ENCODE data around the gene FCHSD2.
"Not testable (repeated sequence)": the region's sequence is repeated elsewhere in the genome, so short reads cannot be mapped to it uniquely, and the experiment has no call there.

FCHSD2 gene

GRCh38 chr11:73116636-73117035 lies 25.5 kb downstream of the FCHSD2 start:
- DNase-seq = no peak

DNA sequence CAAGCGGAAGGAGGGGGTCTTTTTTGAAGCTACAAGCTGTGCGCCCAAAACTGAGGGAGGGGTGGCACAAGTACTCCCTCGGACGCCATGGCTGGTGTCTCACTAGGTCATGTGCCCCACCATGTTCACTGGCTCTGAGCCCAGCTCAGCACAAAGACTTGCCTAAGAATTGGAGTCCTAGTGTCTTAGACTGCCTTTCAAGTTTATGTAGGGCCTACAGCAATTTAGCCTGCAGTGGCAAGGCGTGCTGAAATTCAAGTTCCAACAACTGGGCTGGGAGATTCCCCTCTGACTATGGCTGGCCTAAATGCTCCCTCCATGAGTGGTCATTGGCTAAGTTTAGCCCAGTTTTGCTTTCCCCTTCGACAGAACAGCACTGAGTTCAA lies 27.3 kb downstream of the FCHSD2 start:
- no peak for DNase-seq

GRCh38 chr11:73114110-73114834 lies 27.8 kb downstream of the FCHSD2 start:
- no peak for DNase-seq

DNA sequence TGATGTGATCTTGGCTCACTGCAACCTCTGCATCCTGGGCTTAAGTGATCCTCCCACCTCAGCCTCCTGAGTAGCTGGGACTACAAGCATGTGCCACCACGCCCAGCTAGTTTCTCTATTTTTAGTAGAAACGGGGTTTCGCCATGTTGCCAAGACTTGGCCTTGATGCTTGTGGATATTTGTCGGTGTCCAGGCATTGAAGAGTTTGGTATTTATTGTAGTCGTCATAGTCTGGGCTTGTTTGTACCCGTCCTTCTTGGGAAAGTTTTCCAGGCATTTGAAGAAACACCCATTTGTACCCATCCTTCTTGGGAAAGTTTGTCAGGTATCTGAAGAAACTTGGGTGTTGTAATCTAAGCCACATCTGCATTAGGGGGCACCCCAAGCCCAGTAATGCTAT lies 28.7 kb downstream of the FCHSD2 start:
- no peak for DNase-seq

GRCh38 chr11:73107597-73107996 lies 34.5 kb downstream of the FCHSD2 start:
- DNase-seq = no peak

DNA sequence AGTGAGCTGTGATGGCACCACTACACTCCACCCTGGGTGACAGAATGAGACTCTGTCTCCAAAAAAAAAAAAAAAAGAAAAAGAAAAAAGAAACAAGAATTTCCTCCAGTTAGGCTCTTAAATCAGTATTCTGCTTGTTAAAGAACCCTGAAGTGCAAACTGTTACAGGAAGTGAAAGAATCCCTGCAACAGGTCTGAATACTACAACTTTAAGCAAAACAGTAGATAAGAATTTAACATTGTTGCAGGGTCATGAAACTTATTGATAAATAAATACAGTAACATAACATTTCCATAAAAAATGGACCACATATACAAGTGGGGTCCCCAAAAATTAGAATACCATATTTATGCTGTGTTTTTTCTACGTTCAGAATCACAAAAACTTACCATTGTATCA lies 35.8 kb downstream of the FCHSD2 start:
- no peak for DNase-seq

DNA sequence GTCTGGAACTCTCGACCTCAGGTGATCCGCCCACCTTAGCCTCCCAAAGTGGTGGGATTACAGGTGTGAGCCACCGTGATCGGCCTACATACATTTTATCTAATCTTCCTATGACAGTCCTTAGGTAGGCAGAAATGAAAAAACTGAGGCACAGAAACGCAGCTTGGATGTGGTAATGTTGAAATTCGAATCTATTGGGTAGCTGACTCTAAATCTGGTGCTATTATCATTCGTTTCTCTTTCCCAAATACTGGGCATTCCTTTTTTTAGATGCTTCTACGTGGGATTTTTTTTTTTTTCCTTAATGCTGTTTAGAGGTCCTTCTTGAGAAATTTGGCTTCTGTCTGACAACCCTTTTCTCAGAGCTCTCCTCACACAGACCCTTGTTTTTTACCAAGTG lies 41.5 kb downstream of the FCHSD2 start:
- DNase-seq = no peak

- no peak for DNase-seq
These were observed 42.4 kb downstream of the FCHSD2 start for GRCh38 chr11:73099512-73100266.

GRCh38 chr11:73095613-73096012 lies 46.5 kb downstream of the FCHSD2 start:
- no peak for DNase-seq

DNA sequence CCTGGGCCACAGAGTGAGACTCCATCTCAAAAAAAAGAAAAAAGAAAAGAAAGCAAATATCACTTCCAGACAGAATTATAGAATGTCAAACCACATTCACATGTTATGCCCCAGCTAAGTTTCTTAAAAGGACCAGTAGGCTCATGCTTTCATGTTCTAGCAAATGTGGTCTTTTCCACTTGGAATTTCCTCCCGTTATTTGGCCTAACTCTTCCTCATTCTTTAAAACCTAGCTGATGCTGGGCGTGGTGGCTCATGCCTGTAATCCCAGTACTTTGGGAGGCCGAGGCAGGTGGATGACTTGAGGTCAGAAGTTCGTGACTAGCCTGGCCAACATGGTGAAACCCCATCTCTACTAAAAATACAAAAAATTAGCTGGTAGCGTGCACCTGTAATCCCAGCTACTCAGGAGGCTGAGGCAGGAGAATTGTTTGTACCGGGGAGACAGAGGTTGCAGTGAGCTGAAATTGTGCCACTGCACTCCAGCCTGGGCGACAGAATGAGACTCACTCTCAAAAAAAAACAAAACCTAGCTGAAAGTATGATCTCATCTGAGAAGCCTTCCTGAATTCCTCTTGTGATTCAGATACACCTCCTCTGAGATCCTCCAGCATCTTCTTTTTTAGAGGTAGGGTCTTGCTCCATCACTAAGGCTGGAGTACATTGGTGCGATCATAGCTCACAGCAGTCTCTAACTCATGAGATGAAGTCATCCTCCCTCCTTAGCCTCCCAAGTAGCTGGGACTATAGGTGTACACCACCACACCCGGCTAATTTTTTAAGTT lies 50.4 kb downstream of the FCHSD2 start:
- DNase-seq = no peak

- no peak for DNase-seq
These were observed 54.4 kb downstream of the FCHSD2 start for GRCh38 chr11:73087730-73088129.

GRCh38 chr11:73085189-73085875 lies 56.8 kb downstream of the FCHSD2 start:
- no peak for DNase-seq

DNA sequence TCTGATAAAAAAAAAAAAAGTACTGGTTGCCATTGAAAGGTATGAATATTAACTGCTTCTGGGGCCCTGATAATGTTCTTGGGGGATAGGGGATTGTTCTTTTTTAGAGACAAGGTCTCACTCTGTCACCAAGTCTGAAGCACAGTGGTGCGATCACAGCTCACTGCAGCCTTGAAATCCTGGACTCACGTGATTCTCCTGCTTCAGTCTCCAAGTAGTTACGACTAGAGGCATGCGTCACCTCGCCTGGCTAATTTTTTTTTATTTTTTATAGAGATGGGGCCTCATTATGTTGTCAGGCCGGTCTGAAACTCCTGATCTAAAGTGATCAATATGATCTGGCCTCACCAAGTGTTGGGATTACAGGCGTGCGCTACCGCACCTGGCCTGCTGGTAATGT lies 63.5 kb downstream of the FCHSD2 start:
- DNase-seq = no peak

DNA sequence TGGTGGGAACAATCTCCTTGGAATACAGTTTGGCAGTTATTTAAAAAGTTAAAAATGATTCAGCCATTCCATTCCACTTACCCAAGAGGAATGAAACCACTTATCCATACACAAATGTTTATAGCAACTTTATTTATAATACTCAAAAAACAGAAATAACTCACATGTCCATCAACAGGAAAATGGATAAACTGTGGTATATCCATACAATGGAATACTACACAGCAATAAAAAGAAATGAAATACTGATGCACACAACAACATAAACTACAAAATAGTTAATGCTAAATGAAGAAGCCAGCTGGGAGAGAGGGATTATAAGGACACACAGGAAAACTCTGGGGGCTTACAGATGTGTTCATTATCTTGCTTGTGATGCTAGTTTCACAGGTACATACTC lies 64.7 kb downstream of the FCHSD2 start:
- no peak for DNase-seq

- DNase-seq = no peak
These were observed 67.8 kb downstream of the FCHSD2 start for GRCh38 chr11:73074319-73074718.

DNA sequence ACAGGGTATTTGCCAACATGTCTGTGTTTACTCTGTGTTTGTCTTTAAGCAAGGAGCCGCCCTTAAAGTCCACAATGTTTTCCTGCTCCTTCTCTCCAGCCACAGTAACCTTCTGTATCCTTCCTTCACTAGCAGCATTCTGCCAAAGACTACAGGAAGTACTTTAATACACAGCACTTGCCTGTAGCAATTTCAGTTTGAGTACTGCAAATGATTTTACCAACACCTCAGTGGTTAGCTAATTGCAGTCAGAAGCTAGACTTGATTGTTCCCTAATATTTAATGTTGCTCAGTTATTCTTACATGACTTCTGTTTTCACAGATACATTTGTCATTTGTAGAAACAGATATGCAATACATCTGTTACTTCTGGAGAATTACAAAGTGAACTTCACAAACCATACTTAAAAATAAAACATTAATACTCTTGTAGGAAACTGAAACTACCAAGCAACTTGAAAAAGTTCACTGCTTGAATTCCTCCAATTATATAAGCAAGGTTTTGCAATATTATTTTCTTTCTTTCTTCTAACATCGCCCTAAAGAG lies 69.1 kb downstream of the FCHSD2 start:
- DNase-seq = no peak

DNA sequence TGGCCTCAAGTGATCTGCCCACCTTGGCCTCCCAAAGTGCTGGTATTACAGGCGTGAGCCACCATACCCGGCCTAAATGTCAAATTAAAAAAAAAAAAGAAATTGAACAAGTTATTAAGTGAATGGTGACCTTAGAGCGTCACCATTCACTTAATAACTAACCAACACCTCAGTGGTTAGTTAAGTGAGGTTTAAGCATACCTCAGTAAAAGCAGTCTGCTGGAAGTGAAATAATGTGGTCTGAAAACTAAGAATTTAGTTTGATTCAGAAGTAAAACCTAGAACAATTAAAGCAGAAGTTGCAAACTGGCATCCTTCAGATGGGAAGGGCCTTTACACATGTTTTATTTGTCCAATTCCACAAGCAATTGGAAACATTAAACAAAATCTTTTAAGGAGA lies 71.5 kb downstream of the FCHSD2 start:
- DNase-seq = no peak

DNA sequence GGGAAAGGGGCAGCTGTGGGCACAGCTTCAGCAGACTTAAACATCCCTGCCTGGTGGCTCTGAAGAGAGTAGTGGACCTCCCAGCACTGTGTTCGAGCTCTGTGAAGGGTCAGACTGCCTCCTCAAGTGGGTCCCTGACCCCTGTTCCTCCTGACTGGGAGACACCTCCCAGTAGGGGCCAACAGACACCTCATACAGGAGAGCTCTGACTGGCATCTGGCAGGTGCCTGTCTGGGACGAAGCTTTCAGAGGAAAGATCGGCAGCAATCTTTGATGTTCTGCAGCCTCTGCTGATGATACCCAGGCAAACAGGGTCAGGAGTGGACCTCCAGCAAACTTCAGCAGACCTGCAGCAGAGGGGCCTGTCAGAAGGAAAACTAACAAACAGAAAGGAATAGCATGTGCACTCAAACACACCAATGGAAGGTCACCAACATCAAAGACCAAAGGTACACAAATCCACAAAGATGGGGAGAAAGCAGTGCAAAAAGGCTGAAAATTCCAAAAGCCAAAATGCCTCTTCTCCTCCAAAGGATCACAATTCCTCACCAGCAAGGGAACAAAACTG lies 80.2 kb downstream of the FCHSD2 start:
- not testable (repeated sequence) for DNase-seq

- DNase-seq = not testable (repeated sequence)
These were observed 80.7 kb downstream of the FCHSD2 start for GRCh38 chr11:73061434-73061833.

DNA sequence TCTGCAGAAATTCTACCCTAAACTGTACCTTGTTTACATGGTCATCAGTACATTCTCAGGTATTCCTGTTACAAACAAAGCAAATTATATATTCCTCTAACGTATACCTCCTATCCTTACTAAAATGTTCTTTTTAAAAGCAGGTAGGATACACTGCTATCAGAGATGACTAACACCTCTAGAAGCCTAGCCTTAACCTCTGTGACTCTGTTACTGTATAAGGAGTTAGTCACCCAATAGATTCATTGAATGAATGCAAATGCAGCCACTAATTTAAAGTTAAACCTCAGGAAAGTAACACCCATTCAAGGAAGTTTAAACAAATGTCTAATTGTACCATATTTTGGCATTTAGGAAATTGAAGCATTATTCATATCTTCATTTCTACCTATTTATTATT lies 82.2 kb downstream of the FCHSD2 start:
- no peak for DNase-seq

DNA sequence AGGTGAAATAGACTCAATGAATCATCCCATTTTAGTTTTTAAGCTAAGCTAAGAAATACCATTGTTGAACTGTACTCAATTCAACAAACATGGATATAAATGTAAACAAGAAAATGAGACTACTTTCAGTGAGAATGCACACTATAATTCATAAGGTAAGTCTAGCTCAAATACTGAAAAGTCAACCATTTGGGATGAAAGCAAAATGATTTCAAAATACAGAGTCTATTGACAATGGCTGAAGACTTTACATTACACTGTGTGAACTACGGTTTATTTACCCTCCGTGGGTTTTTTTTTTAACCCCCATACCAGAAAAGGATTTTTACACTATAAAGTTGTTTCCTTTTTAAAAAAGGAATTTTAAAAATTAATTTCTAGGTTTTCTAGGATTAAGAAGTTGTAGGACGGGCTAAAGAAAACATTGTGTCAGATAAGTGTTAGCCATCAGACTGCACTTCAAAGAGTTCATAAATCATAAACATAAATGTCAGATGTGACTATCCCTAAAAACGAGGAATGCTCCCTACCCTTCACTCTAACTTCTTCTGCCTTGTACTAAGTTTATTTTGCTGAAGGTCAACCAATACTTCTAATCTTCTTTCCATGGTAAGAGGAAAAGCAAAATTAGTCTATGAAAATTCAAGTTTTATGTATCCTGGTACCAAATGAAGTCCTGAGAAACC lies 83.0 kb downstream of the FCHSD2 start:
- DNase-seq = no peak

All from NCI-H187 treated with DMSO at 0.1 percent for 48 hours (cell line).